Measurements from ENCODE around the gene TMBIM4.
A peak's percentile ranks its signal among the peaks of the same experiment; 100 is the strongest.
"Not testable (repeated sequence)": the region's sequence is repeated elsewhere in the genome, so short reads cannot be mapped to it uniquely, and the experiment has no call there.

Gene TMBIM4, protein sequence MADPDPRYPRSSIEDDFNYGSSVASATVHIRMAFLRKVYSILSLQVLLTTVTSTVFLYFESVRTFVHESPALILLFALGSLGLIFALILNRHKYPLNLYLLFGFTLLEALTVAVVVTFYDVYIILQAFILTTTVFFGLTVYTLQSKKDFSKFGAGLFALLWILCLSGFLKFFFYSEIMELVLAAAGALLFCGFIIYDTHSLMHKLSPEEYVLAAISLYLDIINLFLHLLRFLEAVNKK

GRCh38 chr12:66169221-66170170, at the start of gene TMBIM4:
Gene TMBIM4, minus strand, starts transcription at chr12:66169996. Its CDS starts 45 bp downstream, at chr12:66169951.
- peak; percentile 88 to 89 for DNase-seq

DNA sequence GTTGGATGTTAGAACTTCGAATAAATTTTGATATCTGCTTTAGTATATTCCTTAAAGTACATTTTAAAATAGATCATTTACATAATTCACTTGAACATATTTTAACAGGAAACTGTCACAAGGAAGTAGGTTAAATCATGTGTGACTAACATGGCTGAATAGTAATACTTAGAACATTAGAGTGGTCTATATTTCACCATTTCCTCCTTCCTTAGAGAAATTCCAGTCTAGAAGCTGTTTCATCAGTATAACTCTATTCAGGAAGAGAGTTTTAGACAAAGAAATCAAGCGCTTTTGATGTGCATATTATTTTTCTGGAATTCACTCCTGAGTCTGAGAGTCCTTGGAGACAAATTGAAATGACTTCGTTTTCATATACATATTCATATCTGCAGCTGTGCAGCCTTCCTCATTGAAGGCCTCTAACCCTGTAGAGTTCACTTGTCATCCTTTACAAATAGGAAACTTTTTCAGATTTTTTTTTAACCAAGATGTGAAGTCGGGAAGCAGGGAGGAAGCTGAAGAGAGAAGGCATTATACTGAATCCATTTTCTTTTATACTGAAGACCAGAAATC, 47.6 kb upstream of the TMBIM4 start:
- DNase-seq: no peak

DNA sequence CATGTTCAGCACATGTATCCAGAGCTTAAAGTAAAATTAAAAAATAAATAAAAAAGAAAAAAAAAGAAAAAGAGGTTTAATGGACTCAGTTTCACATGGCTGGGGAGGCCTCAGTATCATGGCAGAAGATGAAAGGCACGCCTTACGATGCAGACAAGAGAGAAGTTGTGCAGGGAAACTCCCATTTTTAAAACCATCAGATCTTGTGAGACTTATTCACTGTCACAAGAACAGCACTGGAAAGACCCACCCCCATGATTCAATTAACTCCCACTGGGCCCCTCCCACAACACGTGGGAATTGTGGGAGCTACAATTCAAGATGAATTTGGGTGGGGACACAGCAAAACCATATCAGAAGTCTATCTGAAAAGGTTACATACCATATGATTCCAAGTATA, 43.2 kb upstream of the TMBIM4 start:
- DNase-seq: not testable (repeated sequence)

DNA sequence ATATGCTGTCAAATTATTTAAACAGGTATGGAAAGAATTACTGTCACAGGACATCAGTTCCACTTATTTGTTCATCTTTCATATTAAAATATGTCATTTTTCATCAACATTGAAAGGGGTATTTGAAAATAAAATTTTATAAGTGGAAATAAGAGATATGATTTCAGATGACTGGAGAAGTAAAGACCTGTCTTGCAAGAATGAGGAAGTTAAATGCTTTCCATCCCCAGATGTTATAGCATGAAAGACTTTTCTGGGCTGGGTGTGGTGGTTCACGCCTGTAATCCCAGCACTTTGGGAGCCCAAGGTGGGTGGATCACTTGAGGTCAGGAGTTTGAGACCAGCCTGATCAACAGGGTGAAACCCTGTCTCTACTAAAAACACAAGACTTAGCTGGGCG, 41.8 kb upstream of the TMBIM4 start:
- not testable (repeated sequence) for DNase-seq

DNA sequence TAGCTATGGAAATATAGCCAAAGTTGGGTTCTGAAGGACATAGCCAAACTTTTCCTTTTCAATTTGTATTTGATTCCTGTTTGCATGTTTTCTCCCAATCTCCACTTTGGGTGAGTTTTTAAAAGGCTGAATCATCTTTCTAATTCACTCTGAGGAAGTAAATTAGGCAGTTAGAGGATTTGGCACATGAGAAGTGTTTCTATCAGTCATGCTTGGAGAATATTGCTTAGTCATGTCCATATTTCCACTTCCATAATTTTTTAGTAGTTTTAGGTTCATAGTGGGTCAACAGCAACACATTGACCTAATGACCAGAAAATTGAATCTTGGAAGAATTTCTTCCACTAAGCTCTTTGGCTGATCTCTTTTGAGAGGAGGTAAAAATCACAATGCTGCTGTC, 41.0 kb upstream of the TMBIM4 start:
- no peak for DNase-seq

GRCh38 chr12:66206141-66206540, 36.3 kb upstream of the TMBIM4 start:
- DNase-seq: no peak

DNA sequence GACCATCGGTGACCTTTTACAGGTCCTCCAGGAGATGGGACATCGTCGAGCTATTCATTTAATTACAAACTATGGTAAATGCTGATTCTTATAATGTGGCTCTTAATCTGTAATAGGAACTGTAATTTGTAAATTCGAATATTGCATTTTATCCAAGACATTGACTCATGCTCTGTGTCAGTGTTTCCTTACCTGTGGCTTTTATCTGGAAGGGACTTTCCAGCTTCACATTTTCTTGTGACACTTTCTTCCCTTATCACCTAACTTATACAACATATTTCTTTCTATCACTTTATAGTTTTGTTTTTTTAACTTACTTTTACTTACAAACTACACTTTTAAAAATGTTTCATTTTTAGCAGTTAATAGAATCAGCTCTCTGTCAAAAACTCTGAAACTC, 34.0 kb upstream of the TMBIM4 start:
- DNase-seq: no peak

DNA sequence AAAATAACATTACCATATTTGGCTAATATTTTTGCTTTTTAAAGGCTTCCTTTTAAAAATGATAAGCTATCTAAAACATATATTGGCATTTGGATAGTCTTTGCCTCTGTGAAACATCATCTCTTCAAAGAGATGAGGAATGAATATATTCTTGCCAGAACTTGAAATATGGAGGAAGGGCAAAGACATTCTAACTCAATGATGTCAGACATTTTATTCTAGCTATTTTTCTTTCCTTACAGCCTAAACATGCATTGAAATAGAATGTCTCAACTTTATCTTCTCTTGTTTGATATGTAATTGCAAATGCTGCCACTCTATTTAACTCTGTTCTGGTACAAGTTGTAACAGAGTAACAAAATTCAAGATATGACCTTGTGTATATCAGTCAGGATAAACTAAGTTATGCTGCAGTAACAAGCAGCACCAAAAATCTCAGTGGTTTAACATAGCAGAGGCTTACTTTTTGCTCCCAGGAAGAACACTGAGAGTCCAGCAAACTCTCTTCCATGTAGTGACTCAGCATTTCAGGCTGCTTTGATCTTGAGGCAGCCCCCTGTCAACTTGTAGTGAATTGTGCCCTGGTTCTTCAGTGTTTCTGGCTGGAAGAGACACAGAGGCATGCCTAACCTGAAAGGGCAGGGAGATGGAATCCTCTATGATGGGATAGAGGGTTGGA, 30.2 kb upstream of the TMBIM4 start:
- no peak for DNase-seq

DNA sequence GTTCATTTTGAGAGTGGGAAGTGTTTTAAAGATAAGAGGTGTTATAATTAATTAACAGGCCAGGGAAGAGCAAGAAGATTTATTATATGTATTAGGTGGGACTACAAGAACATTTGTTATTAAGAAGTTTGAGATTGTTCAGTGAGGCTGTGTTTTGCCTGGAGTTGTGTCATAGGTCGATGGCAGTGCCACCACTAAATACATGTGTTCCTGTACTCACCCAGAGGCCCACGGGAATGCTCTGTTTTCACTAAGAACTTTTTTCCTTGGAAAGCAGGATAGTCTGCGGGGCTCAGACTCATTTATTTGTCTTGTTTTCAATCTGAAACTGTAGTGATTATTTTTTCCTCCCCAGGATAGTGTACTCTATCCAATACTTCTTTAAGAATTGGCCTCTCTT, 29.3 kb upstream of the TMBIM4 start:
- DNase-seq: no peak

- no peak for DNase-seq
Observed at GRCh38 chr12:66197495-66197921, 27.7 kb upstream of the TMBIM4 start.

DNA sequence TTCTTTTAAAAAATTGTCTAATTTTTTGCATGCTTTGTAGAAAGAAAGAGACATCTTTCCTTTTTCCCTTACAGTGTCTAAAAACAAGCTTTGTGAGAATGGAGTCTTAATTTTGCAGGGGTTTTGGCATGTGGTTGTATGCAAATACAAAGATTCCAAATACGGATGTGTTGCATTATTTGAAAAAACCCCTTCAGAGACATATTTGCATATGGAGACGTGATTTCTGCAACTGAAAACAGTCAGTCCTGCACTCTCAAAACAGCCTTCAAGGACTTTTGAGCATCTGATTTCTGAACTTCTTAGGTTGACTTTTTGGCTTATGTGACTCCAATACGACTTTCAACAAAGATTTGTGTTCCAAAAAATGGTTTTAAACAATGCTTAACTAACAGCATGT, 27.0 kb upstream of the TMBIM4 start:
- DNase-seq: no peak

DNA sequence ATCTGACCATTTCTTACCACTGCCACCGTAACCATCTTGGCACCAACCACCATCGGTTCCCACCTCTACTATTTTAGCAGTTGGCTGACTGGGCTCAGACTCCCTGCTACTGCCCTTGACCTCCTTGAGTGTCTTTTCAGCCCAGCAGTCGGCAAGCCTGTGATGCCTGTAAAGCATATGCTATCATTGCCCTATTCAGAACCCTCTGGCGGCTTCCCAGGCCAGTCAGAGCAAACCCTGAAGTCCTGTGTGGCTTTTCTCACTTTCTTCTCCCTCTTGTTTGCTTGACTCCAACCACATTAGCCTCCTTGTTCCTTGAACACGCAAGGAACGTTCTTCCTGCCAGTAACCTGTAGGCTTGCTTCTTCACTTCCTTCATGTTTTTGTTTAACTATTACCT, 25.4 kb upstream of the TMBIM4 start:
- DNase-seq: no peak

- DNase-seq: no peak
Observed at GRCh38 chr12:66194122-66194521, 24.3 kb upstream of the TMBIM4 start.

DNA sequence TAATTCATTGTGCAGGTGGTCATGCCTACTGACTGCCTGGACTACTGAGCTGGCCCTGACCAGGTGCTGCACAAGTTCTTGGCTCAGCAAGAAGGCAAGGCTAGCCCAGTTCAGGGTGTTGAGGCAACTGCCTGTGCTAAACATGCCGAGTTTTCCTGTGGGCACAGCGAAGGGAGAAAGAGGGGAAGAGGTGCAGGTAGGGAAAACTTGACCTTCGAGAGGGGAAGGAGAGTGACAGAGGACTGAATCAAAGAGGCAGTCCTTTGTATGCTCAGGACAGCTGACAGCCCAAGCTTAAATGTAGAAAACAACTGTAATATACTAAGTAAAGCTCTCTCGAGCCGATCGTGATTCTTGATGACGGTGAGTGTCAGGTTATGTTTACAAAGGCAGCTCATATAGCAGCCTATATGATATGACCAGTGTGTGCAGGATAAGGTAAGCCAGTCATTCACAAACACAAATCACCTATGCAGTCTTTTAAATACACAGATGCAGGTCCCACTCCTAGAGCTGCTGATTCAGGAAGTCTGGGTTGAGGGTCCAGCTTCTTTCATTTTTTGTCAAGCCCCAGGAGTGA, 21.8 kb upstream of the TMBIM4 start:
- DNase-seq: peak; percentile 4 to 15

DNA sequence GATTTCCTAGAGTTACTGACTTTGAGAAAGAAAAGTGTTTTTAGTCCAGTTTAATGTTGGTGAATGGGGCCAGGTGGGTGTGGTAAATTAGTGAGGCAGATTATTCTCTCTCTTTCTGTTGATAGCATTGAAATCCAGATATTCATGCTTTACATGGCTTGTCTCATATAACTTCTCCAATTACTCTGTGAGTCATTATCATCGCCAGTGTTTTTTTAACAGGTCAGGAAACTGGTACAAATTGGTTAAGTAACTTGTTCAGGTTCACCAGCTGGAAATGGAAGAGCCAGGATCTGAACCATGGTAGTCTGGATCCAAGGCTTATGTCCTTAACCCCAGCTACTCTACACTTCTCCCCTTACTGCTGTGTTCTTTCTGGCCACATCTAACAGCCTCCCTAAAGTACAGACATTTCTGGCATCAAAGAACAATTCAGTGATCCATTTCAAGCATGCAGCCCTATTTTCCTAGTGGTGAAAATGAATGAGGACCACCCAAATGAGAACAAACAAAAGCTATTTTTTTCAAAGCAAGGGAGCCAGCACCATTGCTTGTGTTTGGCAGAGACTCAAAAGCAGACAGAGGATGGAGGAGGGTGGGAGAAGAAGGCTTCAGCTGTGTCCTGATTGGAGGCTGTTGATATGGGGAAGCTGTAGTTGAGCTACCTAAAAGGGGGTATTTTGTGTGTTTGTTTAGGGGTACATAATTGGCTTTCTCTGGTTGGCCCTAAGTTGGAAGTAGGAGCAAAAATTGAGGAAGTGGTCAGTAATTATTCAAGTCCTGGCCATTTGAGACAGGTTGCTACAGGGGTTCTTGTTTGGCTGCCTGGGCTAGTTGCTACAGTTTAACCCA, 20.9 kb upstream of the TMBIM4 start:
- no peak for DNase-seq

- no peak for DNase-seq
Observed at GRCh38 chr12:66189889-66190288, 20.1 kb upstream of the TMBIM4 start.

DNA sequence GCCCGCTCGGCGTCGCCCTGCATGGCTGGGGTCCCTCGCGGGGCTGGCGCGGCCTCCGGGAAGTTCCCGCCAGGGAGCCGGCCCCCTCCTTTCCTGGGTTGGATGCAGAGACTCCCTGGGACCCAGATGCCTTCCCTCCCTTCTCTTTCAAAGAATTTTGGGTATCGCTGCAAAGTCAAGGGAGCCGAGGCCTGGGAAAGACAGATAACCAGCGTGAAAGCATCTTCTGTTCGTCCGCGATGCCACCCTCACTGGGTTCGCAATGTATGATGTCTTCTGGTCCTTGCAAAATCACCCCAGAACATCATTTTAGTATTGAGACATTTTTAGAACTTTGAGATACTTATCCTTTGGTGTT, 19.7 kb upstream of the TMBIM4 start:
- no peak for DNase-seq

DNA sequence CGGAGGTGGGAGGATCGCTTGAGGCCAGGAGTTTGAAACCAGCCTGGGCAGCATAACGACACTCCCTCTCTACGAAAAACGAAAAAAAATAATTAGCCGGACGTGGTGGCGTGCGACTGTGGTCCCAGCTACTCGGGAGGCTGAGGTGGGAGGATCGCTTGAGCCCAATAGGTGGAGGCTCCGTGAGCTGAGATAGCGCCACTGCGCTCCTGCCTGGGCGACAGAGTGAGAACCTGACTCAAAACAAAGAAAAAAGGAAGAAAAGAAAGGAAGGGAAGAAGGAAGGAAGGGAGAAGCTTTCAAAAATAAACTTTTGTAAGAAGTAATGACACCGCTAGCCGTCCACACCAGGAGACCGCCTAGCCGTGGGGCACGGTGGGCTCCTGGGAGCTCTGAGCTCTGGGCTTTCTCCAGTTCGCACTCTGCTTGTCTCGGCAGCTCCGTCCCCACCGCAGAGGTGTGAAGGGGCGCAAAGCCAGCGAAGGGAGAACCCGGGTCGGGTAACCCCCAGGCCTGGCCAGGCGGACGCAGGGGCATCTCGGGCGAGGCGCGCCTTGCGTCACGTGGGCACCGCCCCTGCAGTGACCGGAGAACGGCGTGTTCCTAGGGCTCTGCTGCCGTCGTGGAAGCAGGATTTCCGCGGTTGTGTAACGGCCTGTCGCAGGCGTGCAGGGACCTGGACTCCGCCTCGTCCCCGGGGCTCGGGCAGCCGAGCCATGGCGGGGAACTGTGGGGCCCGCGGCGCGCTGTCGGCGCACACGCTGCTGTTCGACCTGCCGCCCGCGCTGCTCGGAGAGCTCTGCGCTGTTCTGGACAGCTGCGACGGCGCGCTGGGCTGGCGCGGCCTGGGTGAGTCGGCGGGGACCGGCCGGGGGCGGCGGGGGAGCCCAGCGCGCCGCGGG, 19.0 kb upstream of the TMBIM4 start, which contains the start of gene IRAK3:
Gene IRAK3 (plus strand): TSS at position 631 of the 902 bp plus-strand sequence. CDS start 86 bp downstream, at position 717.
- no peak for DNase-seq

GRCh38 chr12:66187821-66188220, 18.0 kb upstream of the TMBIM4 start:
- DNase-seq: no peak

GRCh38 chr12:66187036-66187435, 17.2 kb upstream of the TMBIM4 start:
- DNase-seq: no peak

GRCh38 chr12:66184822-66185221, 15.0 kb upstream of the TMBIM4 start:
- not testable (repeated sequence) for DNase-seq

All from SHP77 (cell line).